ENCODE measurements around the gene COL6A2.

The COL6A2 gene

DNA sequence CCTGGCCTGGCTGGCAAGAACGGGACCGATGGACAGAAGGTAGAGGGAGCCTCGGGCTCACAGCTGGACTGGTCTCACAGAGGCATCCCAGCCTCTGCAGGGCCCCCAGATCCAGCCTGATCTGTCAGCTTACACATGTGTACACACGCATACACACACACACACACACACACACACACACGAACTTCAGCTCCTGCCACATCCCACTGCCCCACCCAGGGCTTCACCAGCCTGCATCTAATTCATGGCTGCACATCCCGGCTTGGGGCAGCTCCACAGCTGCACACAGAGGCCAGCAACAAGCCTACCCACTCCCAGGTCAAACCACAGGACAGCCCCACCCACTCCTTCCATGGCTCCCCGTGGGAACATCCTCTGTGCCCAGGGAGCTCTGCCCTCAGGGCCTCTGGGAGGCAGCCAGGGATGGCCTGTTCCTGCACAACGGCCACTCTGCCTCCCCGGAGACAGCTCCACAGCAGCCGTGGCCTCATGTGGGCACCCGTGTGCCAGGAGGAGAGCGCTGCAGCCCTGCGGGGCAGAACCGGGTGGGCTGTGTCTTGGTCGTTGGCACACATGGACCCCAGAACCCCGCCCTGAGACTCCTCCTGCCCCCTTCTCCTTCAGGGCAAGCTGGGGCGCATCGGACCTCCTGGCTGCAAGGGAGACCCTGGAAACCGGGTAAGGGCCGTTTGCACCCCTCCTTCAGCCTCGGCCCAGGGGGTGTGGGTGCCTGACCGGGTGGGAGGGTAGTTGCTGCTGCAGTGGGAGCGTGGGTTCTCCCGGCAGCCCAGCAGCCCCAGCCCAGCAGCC is 19.1 kb downstream of the COL6A2 start:
- Histone ChIP-seq H3K4me3 (ENCODE audit: low read length) (no peak overlapping the region), H3K36me3 (ENCODE audit: control insufficient read depth, insufficient read depth, low read length) (peaks cover 13% of the 10 kb centered on the region), H3K27ac (ENCODE audit: low read length) (no peak overlapping the region), H3K27me3 (ENCODE audit: control insufficient read depth, insufficient read depth, low read length) (no peaks in the 10 kb centered on the region), H3K4me1 (ENCODE audit: control insufficient read depth, insufficient read depth, low read length) (no peaks in the 10 kb centered on the region), H3K9me3 (ENCODE audit: control insufficient read depth, insufficient read depth, low read length) (no peaks in the 10 kb centered on the region)
- WGBS (ENCODE audit: insufficient coverage, insufficient read length), result no CpG with 5 or more reads among the region's 24 CpGs
- DNase-seq (ENCODE audit: low read depth, low spot score), result no peak

DNA sequence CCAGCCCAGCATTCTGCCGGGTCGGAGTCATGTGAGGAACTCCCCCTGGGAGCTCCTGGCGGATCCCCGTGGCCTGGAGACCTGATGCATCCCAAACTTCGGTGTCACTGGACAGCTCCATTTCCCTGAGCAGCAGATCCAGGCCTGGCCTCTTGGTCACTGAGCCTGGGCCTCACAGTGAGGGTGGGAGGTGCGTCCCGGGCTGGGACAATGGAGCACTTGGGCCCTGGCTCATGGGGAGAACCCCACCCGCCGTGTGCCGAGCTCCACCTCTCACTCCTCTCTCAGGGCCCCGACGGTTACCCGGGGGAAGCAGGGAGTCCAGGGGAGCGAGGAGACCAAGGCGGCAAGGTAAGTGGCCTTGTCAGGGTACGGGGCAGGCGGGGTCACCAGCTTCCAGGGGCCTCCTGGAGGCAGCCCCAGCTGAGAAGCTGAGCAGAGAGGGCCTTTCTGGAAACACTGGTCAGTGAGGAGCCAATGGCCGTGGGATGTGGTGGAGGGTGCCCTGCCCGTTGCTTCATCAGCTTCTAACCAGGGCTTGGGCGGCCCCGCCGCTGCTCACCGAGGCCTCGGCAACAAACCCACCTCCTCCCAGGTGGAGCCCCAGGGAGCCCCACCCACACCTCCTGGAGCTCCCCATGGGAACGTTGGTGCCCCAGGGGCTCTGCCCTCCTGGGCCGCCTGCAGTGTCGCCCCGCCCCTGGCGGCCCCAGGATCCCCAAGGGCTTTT is 19.8 kb downstream of the COL6A2 start:
- H3K36me3 ChIP-seq (ENCODE audit: control insufficient read depth, insufficient read depth, low read length), result peaks cover 8% of the 10 kb centered on the region; the same call in 1 of the 2 replicates
- H3K4me1 ChIP-seq (ENCODE audit: control insufficient read depth, insufficient read depth, low read length), result no peaks in the 10 kb centered on the region
- no peak for DNase-seq (ENCODE audit: low read depth, low spot score)
- no peaks in the 10 kb centered on the region for H3K27me3 ChIP-seq (ENCODE audit: control insufficient read depth, insufficient read depth, low read length)
- H3K9me3 ChIP-seq (ENCODE audit: control insufficient read depth, insufficient read depth, low read length), result no peaks in the 10 kb centered on the region
- H3K4me3 ChIP-seq (ENCODE audit: low read length), result no peak overlapping the region
- H3K27ac ChIP-seq (ENCODE audit: low read length), result no peak overlapping the region
- WGBS (ENCODE audit: insufficient coverage, insufficient read length), result no CpG with 5 or more reads among the region's 29 CpGs

DNA sequence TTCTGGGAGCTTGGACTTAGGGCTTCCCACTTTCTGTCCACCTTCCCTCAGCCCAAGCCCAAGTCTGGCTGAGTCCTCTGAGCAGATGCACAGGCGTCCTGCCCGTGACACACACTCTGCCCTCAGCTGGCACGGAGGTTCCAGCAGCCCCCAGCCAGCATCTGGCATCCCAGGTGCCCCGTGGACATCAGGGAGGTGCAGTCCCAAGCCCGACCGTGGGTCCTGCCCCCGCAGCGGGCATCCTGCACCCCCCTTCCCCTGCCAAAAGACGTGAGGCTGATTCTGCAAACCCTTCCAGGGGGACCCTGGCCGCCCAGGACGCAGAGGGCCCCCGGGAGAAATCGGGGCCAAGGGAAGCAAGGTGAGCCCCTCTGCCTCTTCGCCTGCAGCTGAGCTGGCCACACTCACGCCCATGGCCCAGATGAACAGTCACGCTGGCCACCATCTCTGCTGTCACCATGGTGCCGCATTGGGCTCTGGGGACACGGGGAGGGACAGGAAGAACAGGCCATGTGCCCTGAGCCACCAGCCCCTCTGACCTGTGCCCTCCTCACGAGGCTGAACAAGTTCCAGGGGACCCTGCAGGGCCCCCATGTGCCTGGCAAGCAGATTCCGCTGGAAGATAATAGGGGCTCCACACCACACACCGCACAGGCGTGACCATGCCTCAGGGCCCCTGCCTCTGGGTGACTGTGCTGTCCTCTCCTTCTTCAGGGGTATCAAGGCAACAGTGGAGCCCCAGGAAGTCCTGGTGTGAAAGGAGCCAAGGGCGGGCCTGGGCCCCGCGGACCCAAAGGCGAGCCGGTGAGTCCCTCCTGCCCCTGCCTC is 20.6 kb downstream of the COL6A2 start:
- Histone ChIP-seq H3K9me3 (ENCODE audit: control insufficient read depth, insufficient read depth, low read length) (no peaks in the 10 kb centered on the region), H3K27me3 (ENCODE audit: control insufficient read depth, insufficient read depth, low read length) (no peaks in the 10 kb centered on the region), H3K36me3 (ENCODE audit: control insufficient read depth, insufficient read depth, low read length) (peaks cover 8% of the 10 kb centered on the region; the same call in 1 of the 2 replicates), H3K4me1 (ENCODE audit: control insufficient read depth, insufficient read depth, low read length) (no peaks in the 10 kb centered on the region), H3K4me3 (ENCODE audit: low read length) (no peak overlapping the region), H3K27ac (ENCODE audit: low read length) (no peak overlapping the region)
- no peak for DNase-seq (ENCODE audit: low read depth, low spot score)
- WGBS (ENCODE audit: insufficient coverage, insufficient read length), result no CpG with 5 or more reads among the region's 27 CpGs

DNA sequence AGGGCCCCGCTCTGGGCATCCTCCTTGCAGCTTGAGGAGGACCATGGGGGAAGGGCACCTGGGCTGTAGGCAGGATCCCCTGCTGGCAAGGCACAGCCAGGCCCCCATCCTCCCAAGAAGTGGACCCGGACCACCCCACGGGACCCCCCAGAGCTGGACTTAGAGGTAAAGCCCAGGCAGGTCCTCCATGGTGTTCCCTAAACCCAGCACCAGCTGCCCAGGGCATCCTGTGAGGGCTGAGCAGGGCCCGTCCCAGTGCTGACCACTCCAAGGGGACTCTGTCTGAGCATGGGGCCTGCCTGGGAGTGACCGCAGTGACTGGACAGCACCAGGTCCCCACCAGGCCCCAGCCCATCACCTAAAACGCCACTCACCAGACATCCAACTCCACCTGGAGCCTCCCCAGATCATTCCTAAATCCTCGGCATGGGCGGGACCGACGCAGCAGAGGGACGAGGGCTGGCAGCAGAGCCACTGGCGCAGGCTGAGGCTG is 21.3 kb downstream of the COL6A2 start:
- Histone ChIP-seq H3K9me3 (ENCODE audit: control insufficient read depth, insufficient read depth, low read length) (no peaks in the 10 kb centered on the region), H3K36me3 (ENCODE audit: control insufficient read depth, insufficient read depth, low read length) (peaks cover 6% of the 10 kb centered on the region; the same call in 1 of the 2 replicates), H3K4me3 (ENCODE audit: low read length) (no peak overlapping the region), H3K4me1 (ENCODE audit: control insufficient read depth, insufficient read depth, low read length) (no peaks in the 10 kb centered on the region), H3K27me3 (ENCODE audit: control insufficient read depth, insufficient read depth, low read length) (no peaks in the 10 kb centered on the region), H3K27ac (ENCODE audit: low read length) (no peak overlapping the region)
- DNase-seq (ENCODE audit: low read depth, low spot score), result no peak
- no CpG with 5 or more reads among the region's 12 CpGs for WGBS (ENCODE audit: insufficient coverage, insufficient read length)

DNA sequence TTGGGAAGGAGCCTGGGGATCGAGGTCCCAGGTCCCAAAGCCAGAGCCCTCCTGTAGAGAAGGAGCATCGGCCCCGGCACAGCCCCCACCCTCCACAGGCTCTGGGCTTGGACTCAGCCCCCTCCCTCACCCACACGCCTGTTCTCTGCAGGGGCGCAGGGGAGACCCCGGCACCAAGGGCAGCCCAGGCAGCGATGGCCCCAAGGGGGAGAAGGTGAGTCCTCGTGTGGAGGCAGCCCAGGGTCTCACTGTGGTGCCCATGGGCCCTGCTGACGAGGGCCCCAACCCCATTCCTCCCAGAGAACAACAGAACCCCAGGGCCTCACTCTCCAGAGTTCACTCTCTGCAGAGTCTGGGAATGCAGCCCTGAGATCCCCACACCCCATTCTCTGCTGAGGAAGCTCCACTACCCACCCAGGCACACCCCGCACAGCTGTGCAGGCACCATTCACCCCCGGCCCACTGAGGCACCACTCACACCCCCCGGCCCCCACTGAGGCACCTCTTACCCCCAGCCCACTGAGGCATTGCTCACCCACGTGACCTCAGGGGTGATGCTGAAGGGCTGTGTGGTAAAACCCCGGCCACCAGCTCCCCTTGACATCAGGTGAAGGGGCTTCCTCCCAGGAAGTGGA is 21.8 kb downstream of the COL6A2 start:
- Histone ChIP-seq H3K27ac (ENCODE audit: low read length) (no peak overlapping the region), H3K9me3 (ENCODE audit: control insufficient read depth, insufficient read depth, low read length) (no peaks in the 10 kb centered on the region), H3K4me1 (ENCODE audit: control insufficient read depth, insufficient read depth, low read length) (no peaks in the 10 kb centered on the region), H3K27me3 (ENCODE audit: control insufficient read depth, insufficient read depth, low read length) (no peaks in the 10 kb centered on the region), H3K36me3 (ENCODE audit: control insufficient read depth, insufficient read depth, low read length) (peaks cover 6% of the 10 kb centered on the region; the same call in 1 of the 2 replicates), H3K4me3 (ENCODE audit: low read length) (no peak overlapping the region)
- WGBS (ENCODE audit: insufficient coverage, insufficient read length), result no CpG with 5 or more reads among the region's 14 CpGs
- no peak for DNase-seq (ENCODE audit: low read depth, low spot score)

DNA sequence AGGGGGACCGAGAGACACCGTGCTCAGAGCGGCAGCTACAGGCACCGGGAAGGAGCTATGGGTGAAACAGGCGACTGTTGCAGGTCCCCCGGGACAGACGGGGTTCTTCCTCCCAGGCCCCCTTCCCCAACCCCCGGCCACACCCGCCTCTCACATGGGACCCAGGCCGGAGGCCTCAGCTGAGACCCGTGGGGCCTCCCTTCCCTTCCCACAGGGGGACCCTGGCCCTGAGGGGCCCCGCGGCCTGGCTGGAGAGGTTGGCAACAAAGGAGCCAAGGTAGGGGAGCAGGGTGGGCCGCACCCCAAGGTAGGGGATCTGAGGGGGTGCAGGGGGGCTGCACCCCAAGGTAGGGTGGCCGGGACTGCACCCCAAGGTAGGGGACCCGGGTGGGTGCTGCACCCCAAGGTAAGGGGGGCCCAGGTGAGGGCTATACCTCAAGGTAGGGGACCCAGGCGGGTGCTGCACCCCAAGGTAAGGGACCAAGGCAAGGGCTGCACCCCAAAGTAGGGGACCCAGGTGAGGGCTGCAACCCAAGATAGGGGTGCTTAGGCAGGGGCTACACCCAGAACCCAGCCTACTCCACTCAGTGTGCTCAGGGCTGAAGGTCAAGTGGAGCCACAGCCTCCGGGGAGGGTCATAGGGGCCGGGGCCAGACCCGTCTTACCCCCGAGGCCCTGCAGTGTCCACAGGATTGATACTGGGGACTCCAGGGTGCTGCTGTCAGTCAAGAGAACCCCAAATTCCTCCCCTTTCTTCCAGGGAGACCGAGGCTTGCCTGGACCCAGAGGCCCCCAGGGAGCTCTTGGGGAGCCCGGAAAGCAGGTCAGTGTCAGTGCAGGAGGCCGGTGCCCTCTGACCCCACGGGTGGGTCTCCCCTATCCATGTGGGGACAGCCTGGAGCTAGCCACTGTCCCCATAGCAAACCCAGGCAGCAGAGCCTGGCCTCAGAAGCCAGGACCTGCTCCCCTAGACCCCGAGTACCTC is 22.7 kb downstream of the COL6A2 start:
- H3K9me3 ChIP-seq (ENCODE audit: control insufficient read depth, insufficient read depth, low read length), result no peaks in the 10 kb centered on the region
- no peak for DNase-seq (ENCODE audit: low read depth, low spot score)
- no peaks in the 10 kb centered on the region for H3K27me3 ChIP-seq (ENCODE audit: control insufficient read depth, insufficient read depth, low read length)
- H3K4me3 ChIP-seq (ENCODE audit: low read length), result no peak overlapping the region
- no peaks in the 10 kb centered on the region for H3K4me1 ChIP-seq (ENCODE audit: control insufficient read depth, insufficient read depth, low read length)
- no peak overlapping the region for H3K27ac ChIP-seq (ENCODE audit: low read length)
- WGBS (ENCODE audit: insufficient coverage, insufficient read length), result no CpG with 5 or more reads among the region's 26 CpGs
- peaks cover 14% of the 10 kb centered on the region; the same call in 1 of the 2 replicates for H3K36me3 ChIP-seq (ENCODE audit: control insufficient read depth, insufficient read depth, low read length)

DNA sequence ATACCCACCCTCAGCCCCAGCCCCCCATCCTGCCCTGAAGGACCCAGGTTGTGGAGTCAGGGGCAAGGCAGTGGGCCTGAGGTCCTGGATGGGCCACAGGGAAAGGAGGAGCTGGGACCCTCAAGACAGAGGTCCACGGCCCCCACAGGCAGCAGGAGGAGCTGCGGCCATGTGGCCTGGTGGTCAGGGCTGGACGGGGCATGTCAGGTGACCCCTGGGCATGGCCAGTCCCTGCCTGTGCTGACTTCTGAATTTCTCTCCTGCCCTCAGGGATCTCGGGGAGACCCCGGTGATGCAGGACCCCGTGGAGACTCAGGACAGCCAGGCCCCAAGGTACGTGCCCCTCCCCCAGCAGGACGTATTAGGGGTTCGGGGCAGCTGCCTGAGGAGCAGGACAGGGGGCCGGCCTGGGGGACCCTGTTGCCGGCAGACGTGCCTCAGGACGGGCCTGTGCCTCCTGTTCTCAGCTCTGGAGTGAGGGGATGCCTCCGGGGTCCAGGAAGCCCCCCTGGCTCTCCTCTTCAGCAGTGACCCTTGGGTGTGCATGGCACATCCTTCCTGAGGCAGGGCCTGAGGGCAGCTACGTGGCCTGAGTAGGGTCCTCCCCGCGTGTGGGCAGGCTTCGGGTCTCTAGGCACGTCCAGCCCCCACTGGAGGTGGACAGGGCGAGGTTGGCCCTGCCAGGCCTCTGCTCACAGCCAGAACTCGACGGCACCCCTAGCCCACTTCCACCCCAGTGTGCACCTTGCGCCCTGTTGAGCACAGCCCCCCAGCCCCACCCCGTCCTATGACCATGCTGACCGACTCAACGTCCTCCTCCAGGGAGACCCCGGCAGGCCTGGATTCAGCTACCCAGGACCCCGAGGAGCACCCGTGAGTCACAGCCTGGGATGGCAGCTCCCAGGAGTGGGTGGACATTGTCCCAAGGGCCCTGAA is 23.6 kb downstream of the COL6A2 start:
- Histone ChIP-seq H3K36me3 (ENCODE audit: control insufficient read depth, insufficient read depth, low read length) (peaks cover 20% of the 10 kb centered on the region), H3K27me3 (ENCODE audit: control insufficient read depth, insufficient read depth, low read length) (no peaks in the 10 kb centered on the region), H3K27ac (ENCODE audit: low read length) (no peak overlapping the region), H3K4me1 (ENCODE audit: control insufficient read depth, insufficient read depth, low read length) (no peaks in the 10 kb centered on the region), H3K4me3 (ENCODE audit: low read length) (no peak overlapping the region), H3K9me3 (ENCODE audit: control insufficient read depth, insufficient read depth, low read length) (no peaks in the 10 kb centered on the region)
- no CpG with 5 or more reads among the region's 29 CpGs for WGBS (ENCODE audit: insufficient coverage, insufficient read length)
- DNase-seq (ENCODE audit: low read depth, low spot score), result no peak

DNA sequence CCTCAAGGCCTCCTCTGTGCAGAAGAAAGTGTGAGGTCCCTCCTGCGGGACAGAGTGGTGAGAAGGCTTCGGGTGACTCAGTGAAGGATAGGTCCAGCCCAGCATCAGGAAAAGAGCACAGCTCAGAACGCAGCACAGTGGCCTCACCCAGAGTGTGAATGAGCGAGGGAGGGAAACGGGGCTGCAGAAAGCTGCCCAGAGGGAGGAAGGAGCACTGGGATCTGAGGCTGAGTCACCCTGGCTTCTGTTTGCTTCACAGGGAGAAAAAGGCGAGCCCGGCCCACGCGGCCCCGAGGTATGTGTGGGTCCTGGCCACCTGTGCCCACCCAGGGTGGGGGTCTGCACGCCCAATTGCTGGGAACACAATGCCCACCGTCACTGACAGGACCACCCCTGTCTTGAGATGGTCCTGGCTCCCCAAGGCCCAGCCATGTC is 24.3 kb downstream of the COL6A2 start:
- DNase-seq (ENCODE audit: low read depth, low spot score), result no peak
- no peak overlapping the region for H3K27ac ChIP-seq (ENCODE audit: low read length)
- no peaks in the 10 kb centered on the region for H3K27me3 ChIP-seq (ENCODE audit: control insufficient read depth, insufficient read depth, low read length)
- WGBS (ENCODE audit: insufficient coverage, insufficient read length), result no CpG with 5 or more reads among the region's 12 CpGs
- H3K4me3 ChIP-seq (ENCODE audit: low read length), result no peak overlapping the region
- no peaks in the 10 kb centered on the region for H3K9me3 ChIP-seq (ENCODE audit: control insufficient read depth, insufficient read depth, low read length)
- peaks cover 26% of the 10 kb centered on the region for H3K36me3 ChIP-seq (ENCODE audit: control insufficient read depth, insufficient read depth, low read length)
- H3K4me1 ChIP-seq (ENCODE audit: control insufficient read depth, insufficient read depth, low read length), result no peaks in the 10 kb centered on the region; the same call in 1 of the 2 replicates
